HS-5 (cell line): Measurements from ENCODE around the gene GOLGA6L4.
"Not testable (repeated sequence)": the region's sequence is repeated elsewhere in the genome, so short reads cannot be mapped to it uniquely, and the experiment has no call there.

Experiments used
- DNase-seq: peaks from one replicate; pipeline ENCODE4 v3.0.0-alpha.2; 2012; ENCODE audit warnings: low read depth

Gene GOLGA6L4

GRCh38 chr15:84235573-84235972 lies at the start of gene GOLGA6L4:
TSS of gene GOLGA6L4 (plus strand) at chr15:84235773. CDS start at chr15:84235835, 62 bp downstream.
- not testable (repeated sequence) for DNase-seq

- DNase-seq = not testable (repeated sequence)
Observed at GRCh38 chr15:84192982-84193381, 42.6 kb upstream of the GOLGA6L4 start.

- DNase-seq = not testable (repeated sequence)
Observed at GRCh38 chr15:84195603-84196002, 40.0 kb upstream of the GOLGA6L4 start.

GRCh38 chr15:84196530-84197188 lies 38.9 kb upstream of the GOLGA6L4 start:
- DNase-seq = not testable (repeated sequence)

- not testable (repeated sequence) for DNase-seq
Observed at GRCh38 chr15:84199865-84200264, 35.7 kb upstream of the GOLGA6L4 start.

- DNase-seq = not testable (repeated sequence)
Observed at GRCh38 chr15:84246441-84246840, 10.9 kb downstream of the GOLGA6L4 start.
